ENCODE results near the gene EFCAB9. TPM values are rescaled to one million over a fixed set of nuclear protein-coding genes. Genes with fewer than 3 reads are reported as not detected.

Gene EFCAB9
- total and polyA plus RNA-seq, 2 of the 13 experiments (the other 11 are each of a cell fraction or from before 2014, with no cell fraction given) = not detected

GRCh38 chr5:172148381-172148780 is 45.6 kb upstream of the EFCAB9 start:
- ChIA-PET POLR2A (no interaction called here), CTCF (ENCODE audit: low intra/inter-chr PET ratio, low total read pairs) (no interaction called here)
- no peak overlapping the region for H3K9ac ChIP-seq (ENCODE audit: insufficient read depth, low read depth, low read length)
- intact Hi-C loops (cut with micrococcal nuclease; ENCODE audit: unreplicated experiment) (no loop called here), in situ Hi-C loops (cut with HindIII; ENCODE audit: extremely low pct_ligation_motif_present, low pct_unique_long_range_greater_than_20kb) (no loop called here)
- H2AFZ ChIP-seq (ENCODE audit: low read length) = no peak overlapping the region
- WGBS (ENCODE audit: low lambda C conversion rate) = 94% methylated on average over 5 of the region's 9 CpGs
- FAIRE-seq (no peak), ATAC-seq (no peak), DNase-seq (ENCODE audit: low spot score) (no peak)
- H3K4me1 ChIP-seq (ENCODE audit: insufficient read depth, low read length) = peaks cover 48% of the 10 kb centered on the region
- no peaks in the 10 kb centered on the region for H4K20me1 ChIP-seq (ENCODE audit: insufficient read depth, low read length)
- H3K36me3 ChIP-seq (replicated peaks in 1 of 2; ENCODE audit: control insufficient read depth in 1 of 2, insufficient read depth in 2 of 2, low read length in 2 of 2) = peaks cover 0 to 1% of the 10 kb centered on the region in 2 experiments; a peak in 1 of 5 replicates
- H3K4me2 ChIP-seq (ENCODE audit: low read depth, low read length) = no peak overlapping the region
- H3K4me3 ChIP-seq (replicated peaks in 1 of 3; ENCODE audit: insufficient read depth in 1 of 3, low read depth in 2 of 3, low read length in 3 of 3) = no peak overlapping the region
- H3K79me2 ChIP-seq (ENCODE audit: insufficient read depth, low read length) = no peaks in the 10 kb centered on the region
- no peak overlapping the region for H3K27ac ChIP-seq (ENCODE audit: extremely low read length, insufficient read depth, low read length)
- no peaks in the 10 kb centered on the region for H3K9me3 ChIP-seq (ENCODE audit: low read length)
- BruUV-seq (replicated peaks) = no TSS peak
- H3K27me3 ChIP-seq (ENCODE audit: control insufficient read depth in 1 of 2, insufficient read depth in 2 of 2, low read length in 2 of 2) = no peaks in the 10 kb centered on the region
- TF ChIP-seq ZXDC (CRISPR knock-in tag; IDR thresholded peaks at IDR 0.05) (no peak), ZNF530 (CRISPR knock-in tag; IDR thresholded peaks at IDR 0.05; ENCODE audit: low read depth) (no peak), NR2F1 (CRISPR knock-in tag; IDR thresholded peaks at IDR 0.05) (no peak), MYPOP (CRISPR knock-in tag; IDR thresholded peaks at IDR 0.05) (no peak), ZNF879 (CRISPR knock-in tag; IDR thresholded peaks at IDR 0.05) (no peak), ZNF496 (CRISPR knock-in tag; IDR thresholded peaks at IDR 0.05; ENCODE audit: insufficient replicate concordance) (no peak), SIX1 (CRISPR knock-in tag; IDR thresholded peaks at IDR 0.05; ENCODE audit: borderline replicate concordance) (no peak), MXD3 (CRISPR knock-in tag; IDR thresholded peaks at IDR 0.05) (no peak), YY1 (IDR thresholded peaks at IDR 0.05; ENCODE audit: insufficient read depth, insufficient replicate concordance, low read depth, low read length) (no peak), ZBTB38 (CRISPR knock-in tag; IDR thresholded peaks at IDR 0.05) (no peak), LBX2 (CRISPR knock-in tag; IDR thresholded peaks at IDR 0.05; ENCODE audit: borderline replicate concordance) (no peak), CBX2 (IDR thresholded peaks at IDR 0.05; ENCODE audit: low read depth, low read length) (no peak), CBX2 (CRISPR knock-in tag; IDR thresholded peaks at IDR 0.05; ENCODE audit: low read depth) (no peak), YEATS4 (CRISPR knock-in tag; IDR thresholded peaks at IDR 0.05; ENCODE audit: borderline replicate concordance) (no peak), ZNF280B (CRISPR knock-in tag; IDR thresholded peaks at IDR 0.05; ENCODE audit: borderline replicate concordance) (no peak), ZBTB46 (CRISPR knock-in tag; IDR thresholded peaks at IDR 0.05; ENCODE audit: borderline replicate concordance) (no peak)
